KBM-7 (cell line): ENCODE measurements around the gene INTS2.
"Not testable (repeated sequence)": the region's sequence is repeated elsewhere in the genome, so short reads cannot be mapped to it uniquely, and the experiment has no call there.

Experiments
- DNase-seq: peaks from one replicate; pipeline ENCODE4 v3.0.0-alpha.2; 2015
- in situ Hi-C: fragments of 300-500 bp; cut with MboI; formaldehyde crosslinking; loops from 2 replicates; pipeline ENCODE4 v1.14.3; 2020; ENCODE audit warnings: low sequenced_read_pairs, low pct_unique_long_range_greater_than_20kb, mixed read lengths

The INTS2 gene

DNA sequence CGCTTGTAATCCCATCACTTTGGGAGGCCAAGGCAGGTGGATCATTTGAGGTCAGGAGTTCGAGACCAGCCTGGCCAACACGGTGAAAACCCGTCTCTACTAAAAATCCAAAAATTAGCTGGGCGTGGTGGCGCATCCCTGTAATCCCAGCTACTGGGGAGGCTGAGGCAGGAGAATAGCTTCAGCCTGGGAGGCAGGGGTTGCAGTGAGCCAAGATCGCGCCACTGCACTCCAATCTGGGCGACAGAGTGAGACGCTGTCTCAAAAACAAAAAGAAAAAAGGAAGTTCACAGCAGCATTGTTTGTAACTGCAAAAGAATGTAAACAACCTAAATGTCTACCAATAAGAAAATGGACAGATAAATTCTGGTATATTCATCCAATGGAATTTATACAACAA, 67.4 kb downstream of the INTS2 start:
- DNase-seq, in situ Hi-C loops: not testable (repeated sequence)

DNA sequence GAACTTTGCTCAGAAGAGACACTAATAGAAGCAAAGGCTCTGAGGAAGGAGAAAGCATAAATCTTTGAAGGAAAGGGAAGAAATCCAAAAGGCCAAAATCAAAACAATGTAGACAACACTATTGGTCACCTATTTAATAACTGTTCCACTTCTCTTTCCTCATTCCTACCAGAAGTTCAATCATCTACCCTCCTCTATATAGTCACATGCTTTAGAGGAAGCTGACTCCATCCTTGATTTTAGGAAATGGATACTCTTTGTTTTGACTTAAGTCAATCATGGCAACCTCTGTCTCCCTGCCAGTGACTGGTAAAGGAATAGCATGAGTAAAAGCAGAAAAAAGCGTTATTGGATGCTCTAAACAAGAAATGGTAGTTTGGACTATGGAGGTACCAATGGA, 71.7 kb downstream of the INTS2 start:
- no peak for DNase-seq
- in situ Hi-C loops, result no loop called here

DNA sequence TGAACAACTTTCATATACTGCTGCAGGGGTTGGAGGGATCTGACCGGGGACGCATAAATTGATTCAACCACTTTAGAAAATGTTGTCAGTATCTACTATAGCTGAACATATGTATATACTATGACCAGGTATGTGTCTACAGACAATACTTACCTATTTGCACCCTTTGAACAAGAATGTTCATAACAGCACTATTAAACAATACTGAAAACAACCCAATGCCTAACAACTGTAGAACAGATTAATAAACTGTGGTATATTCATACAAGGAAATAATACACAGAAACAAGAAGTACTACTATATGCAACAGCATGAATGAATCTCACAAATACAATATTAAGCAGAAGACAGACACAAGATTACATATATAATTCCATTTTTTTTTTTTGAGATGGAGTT, 74.9 kb downstream of the INTS2 start:
- DNase-seq, result no peak
- in situ Hi-C loops, result no loop called here

DNA sequence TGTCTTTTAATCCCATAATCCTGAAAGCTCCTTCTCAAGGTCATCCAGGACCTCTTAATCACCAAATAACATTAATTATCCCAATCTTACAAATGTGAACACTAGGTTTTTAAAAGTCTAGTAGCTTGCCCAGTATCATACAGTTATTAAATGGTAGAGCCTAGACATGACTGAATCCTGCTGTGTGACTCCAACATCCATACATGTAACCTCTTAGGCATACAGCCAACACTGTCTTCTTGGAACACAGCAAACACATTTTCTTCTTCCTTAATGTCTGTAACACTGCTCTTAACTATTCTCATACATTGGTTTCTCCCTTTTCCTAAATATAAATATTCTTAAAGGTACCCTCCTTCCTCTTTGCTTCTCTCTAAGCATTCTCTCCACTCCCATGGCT, 78.1 kb downstream of the INTS2 start:
- DNase-seq, result no peak
- in situ Hi-C loops, result loop anchor here (25.0 kb wide), 2 partner anchors 212 to 437 kb away; no protein-coding TSS in a partner anchor

DNA sequence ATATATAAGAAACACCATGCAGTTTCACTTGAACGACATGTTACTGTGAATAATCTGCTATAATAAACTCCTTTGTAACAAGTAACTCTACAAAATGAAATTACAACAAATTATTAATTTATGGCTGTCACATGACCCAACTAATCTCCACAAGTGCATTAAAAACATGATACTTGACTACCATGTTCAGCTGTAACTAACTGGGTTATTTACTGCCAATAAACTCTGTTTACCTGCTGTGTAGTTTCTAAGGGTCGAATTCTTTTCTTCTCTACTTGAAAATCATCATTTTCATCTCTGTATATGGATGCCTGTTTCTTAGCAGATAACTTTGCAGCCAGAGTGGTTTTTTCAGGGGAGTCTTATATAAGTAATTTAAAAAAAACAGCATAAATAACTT, 78.9 kb downstream of the INTS2 start:
- in situ Hi-C loops, result loop anchor here (25.0 kb wide), 2 partner anchors 212 to 437 kb away; no protein-coding TSS in a partner anchor
- no peak for DNase-seq

DNA sequence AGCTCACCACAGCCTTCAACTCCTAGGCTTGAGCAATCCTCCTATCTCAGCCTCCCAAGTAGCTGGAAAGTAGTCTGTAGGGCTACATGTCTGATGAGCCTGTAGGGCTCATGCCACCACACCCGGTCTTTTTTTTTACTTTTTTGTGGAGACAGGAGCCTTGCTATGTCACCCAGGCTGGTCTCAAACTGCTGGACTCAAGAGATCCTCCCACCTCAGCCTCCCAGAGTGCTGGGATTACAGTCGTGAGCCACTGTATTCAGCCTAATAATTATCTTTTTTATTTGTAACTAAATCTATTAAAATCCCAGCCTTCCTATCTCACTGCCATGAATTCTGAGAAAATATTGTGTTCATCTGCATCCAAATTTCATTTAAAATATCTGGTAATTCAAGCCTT, 79.5 kb downstream of the INTS2 start:
- no peak for DNase-seq
- in situ Hi-C loops, result loop anchor here (25.0 kb wide), 2 partner anchors 211 to 436 kb away; no protein-coding TSS in a partner anchor

DNA sequence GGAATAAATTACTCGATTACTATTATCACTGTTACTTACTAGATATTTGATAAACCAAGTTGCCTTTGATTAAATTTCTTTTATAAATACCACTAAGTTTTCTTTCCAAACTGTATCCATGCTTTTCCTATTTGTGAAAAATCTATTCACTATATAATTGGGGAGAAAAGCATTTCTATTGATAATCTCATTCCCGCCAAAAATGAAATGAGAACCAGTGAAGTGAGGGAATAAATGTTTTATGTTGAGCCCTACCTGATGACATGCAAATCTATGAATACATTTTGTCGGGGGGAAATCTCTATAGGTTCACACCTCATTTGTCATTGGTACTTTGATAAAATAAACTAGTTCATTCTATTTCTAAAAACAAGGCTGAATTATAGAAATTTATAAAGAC, 80.1 kb downstream of the INTS2 start:
- no peak for DNase-seq
- in situ Hi-C loops, result loop anchor here (25.0 kb wide), 2 partner anchors 210 to 435 kb away; no protein-coding TSS in a partner anchor

DNA sequence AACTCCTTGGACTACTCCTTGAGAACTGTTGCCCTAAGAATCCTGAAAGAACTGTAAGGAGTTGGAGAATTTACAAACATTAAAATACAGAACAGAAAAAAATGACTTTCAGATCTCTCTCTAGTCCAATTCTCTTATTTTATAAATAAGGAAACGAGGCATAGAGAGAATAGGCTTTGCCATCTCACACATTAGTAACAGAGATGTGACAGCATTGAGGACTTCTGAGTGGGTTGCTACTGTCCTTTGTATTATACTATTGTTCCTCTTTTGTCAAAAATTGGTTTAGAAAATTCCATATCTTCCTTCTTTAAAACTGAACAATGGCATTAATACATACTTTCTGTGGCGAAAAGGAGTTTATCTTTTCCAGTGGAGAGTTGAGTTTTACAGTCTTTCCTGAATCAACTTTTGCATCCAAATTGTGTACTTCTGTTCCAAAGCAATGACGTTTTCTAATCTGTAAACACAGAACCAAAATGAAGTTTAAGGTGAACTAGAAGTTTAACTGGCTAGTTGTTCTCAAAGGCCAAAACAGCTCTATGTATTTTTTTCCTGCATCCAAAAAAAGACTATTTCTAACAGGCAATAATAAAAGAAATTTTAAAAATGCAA, 80.9 kb downstream of the INTS2 start:
- in situ Hi-C loops, result loop anchor here (25.0 kb wide), 2 partner anchors 210 to 435 kb away; no protein-coding TSS in a partner anchor
- no peak for DNase-seq

DNA sequence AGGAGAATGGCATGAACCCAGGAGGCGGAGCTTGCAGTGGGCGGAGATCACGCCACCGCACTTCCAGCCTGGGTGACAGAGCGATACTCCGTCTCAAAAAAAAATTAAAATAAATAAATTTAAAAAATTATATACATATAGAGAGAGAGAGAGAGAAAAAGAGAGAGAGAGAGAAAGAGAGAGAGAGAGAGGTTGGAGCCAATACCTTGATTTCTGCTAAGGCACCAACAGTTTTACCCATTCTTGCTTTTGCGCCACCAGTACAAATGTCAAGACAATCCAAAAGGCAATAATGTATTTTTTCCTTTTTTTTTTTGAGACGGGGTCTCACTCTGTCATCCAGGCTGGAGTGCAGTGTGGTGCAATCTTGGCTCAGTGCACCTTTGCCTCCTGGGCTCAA, 81.7 kb downstream of the INTS2 start:
- in situ Hi-C loops, result loop anchor here (25.0 kb wide), 2 partner anchors 209 to 434 kb away; no protein-coding TSS in a partner anchor
- DNase-seq, result no peak

DNA sequence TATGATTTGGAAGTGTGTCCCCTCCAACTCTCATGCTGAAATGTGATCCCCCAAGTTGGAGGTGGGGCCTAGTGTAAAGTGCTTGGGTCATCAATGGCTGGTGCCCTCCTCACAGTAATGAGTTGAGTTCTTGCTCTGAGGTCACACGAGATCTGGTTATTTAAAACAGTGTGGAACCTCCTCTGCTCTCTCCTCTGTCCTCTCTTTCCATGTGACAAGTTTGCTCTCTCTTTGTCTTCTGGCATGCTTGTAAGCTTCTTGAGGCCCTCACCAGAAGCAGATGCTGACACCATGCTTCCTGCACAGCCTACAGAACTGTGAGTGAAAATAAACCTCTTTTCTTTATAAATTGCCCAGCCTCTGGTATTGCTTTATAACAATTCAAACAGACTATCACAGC, 84.3 kb downstream of the INTS2 start:
- no peak for DNase-seq
- in situ Hi-C loops, result loop anchor here (25.0 kb wide), 2 partner anchors 206 to 431 kb away; no protein-coding TSS in a partner anchor

DNA sequence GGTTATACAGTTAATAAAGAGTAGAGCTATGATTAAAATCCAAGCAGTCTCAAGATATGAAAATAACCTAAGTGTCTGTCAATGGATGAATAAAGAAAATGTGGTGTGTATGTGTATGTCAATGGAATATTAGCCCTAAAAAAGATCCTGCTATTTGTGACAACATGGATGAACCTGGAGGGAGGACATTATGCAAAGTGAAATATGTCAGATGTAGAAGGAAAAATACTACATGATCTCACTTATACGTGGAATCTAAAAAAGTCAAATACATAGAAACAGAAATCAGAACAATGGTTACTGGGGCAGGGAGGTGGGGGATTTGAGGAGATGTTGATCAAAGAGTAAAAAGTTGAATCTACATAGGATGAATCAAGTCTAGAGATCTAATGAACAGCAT, 84.9 kb downstream of the INTS2 start:
- DNase-seq, result no peak
- in situ Hi-C loops, result loop anchor here (25.0 kb wide), 2 partner anchors 206 to 431 kb away; no protein-coding TSS in a partner anchor

DNA sequence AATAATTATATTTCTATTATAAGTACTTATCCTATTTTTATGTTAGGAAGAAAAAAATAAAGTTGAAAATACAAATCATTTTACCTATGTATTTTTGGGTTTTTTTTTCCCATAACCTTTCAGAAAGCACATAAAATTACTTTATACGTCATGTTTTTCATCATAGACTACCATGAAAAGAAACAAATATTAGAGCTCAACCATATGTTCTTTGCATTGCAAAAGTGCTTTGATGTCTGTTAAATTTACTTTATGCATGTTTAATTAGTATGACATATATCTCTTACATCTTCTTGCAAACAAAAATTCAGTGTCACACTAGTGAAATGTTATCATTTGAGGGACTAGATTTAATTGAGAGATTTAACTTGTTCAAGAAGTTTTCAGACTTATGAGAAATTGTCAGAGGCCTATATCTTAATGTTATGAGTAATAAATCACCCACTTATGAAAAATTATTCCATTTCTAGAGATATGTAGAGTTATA, 88.4 kb downstream of the INTS2 start:
- in situ Hi-C loops, result loop anchor here (25.0 kb wide), 2 partner anchors 202 to 427 kb away; no protein-coding TSS in a partner anchor
- no peak for DNase-seq

DNA sequence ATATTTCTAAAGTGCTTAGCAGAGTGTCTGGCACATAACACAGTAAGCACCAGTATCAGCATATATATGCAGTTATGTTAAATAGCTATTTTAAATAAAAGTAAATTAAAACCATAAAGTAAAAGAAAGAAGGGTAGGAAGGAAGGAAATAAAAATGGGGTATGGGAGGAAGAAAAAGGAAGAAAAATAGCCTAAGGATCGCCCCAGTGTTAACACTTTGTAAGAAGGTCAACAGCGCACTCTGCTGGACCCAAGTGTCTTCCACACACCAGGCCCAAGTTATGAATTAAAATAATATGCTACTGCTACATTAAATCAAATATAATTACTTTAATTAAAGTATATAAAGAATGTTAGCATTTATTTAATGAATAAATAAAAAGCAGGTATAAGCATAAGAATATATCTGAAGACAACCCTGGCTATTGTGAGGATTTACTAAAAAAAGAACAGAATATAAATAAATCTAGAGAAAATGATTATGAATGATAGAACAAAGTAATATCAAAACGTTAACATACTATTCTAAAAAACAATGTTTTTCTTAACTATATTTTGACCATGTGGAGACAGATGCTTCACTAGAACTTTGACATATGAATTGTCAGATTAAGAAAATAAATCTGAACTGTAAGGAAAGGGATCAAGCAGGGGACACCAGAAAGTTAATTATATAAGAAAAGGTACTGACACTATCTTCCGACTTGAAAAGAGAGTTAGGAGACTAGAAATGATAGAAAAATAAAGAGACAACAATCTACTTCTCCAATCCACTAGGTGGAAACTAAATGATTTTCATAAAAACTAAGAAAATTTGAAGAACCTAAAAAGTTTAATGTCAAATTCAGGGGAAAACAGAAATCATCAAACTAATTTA, 90.4 kb downstream of the INTS2 start:
- in situ Hi-C loops, result loop anchor here (25.0 kb wide), 2 partner anchors 200 to 425 kb away; no protein-coding TSS in a partner anchor
- peak; percentile 72 for DNase-seq

DNA sequence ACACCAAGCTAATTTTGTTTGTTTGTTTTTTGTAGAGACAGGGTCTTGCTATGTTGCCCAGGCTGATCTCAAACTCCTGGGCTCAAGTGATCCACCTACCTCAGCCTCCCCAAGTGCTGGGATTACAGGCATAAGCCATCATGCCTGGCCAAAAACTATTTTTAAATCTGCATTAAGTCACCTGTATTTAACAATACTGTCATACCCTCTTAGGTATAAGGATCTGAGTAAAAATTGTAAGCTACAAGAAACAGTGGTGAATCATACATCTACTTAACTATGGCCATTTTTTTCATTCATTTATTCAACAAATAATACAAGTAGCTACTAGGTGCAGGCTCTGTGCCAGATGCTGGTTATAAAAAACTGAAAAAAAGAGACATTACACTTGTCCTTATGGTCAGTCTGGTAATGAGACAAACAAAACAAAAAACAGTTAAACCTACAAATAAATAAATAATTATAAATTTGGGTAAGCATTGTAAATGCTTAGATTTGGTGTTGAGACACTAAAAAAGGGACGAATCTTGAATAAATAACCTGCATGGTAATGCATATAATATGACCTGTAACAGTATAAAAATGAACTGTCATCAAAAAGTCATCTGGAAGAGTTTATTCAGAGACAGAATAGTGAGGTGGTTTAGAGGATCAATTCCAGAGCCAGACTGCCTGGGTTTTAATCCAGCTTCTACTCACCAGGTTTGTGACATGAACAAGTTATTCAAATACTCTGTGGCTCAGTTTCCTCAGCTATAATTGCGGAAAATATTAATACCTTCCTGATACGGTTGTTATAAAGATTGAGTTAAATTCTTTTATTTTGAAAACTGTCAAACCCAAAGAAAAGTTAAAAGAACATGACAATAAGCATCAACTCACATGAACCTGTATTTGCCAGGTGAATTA, 91.3 kb downstream of the INTS2 start:
- in situ Hi-C loops, result loop anchor here (25.0 kb wide), 2 partner anchors 199 to 424 kb away; no protein-coding TSS in a partner anchor
- DNase-seq, result no peak

DNA sequence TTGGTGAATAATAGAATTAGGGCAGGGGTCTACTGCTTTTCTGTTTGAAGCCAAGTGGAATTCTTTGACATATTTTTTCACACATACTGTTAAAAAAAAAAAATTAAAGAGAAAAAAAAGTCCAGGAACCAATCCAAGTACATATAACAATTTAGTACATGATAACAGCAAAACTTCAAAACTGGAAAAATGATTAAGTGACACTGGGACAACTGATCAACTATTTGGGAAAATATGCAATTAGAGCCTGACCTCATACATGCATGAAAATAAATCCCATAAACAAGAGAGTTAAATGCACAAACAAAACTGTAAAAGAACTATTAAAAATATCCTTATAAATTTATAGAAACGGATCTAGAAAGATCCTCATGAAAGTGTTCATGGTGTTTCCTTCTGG, 92.2 kb downstream of the INTS2 start:
- no peak for DNase-seq
- in situ Hi-C loops, result loop anchor here (25.0 kb wide), 2 partner anchors 198 to 423 kb away; no protein-coding TSS in a partner anchor

DNA sequence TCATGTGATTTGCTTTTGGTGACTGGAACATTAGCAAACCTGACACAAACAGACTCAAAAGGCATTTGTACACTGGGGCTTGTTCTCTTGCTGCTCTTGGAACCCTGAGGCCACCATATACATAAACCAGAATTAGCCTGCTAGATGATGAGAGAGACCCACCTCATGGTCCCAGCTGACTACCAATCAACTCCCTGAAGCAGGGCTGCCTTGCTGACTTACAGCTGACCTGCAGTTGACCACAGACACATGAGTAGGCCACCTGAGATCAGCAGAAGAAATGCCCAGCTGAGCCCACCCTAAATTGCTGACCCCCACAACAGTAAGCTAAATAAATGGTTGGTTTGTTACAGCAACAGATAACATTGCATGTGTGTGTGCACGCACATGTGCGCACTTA, 93.2 kb downstream of the INTS2 start:
- DNase-seq, result no peak
- in situ Hi-C loops, result loop anchor here (25.0 kb wide), 2 partner anchors 197 to 422 kb away; no protein-coding TSS in a partner anchor

DNA sequence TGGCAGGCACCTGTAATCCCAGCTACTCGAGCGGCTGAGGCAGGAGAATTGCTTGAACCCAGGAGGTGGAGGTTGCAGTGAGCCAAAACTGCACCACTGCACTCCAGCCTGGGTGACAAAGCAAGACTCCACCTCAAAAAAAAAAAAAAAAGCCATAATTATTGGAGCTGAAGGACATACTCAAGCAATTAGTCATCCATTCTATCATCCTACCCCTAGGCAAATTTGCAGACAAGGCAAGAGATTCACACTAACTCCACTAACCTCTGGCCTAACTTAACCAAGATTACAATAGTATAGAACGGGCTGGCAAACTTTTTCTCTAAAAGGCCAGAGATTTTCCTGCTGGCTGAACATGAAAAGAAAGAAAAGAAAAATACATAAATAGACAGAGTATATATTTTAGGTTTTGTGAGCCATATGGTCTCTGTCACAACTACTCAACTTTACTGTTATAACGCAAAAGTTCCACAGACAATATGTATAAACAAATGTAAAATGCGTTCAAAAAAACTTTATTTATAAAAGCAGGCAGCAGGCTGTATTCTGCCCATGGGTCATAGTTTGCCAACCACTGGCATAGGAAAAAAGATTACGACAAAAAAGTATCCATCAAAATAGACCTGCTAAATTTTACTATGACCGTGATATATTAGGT, 94.1 kb downstream of the INTS2 start:
- in situ Hi-C loops, result loop anchor here (25.0 kb wide), 2 partner anchors 196 to 421 kb away; no protein-coding TSS in a partner anchor
- DNase-seq, result no peak

DNA sequence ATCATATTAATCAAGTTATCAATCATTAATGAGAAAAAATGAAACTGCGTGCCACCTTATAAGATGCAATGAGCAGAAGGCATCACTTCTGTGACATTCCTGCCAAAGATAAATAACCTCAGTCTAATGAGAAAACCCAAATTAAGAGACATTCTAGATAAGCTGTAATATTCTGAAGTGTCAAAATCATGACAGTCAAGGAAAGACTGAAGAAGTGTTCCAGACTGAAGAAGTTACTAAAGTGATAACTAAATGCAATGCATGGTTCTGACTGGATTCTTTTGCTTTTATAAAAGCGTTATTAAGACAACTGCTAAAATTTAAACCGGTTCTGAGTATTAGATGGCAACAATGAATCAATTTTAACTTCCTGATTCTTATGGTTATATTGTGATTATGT, 95.3 kb downstream of the INTS2 start:
- no peak for DNase-seq
- in situ Hi-C loops, result loop anchor here (25.0 kb wide), 2 partner anchors 195 to 420 kb away; no protein-coding TSS in a partner anchor
